ENCODE data around the gene ORC3. TPM values are rescaled to one million over a fixed set of nuclear protein-coding genes. Genes with fewer than 3 reads are reported as not detected.
"Not testable (repeated sequence)": the region's sequence is repeated elsewhere in the genome, so short reads cannot be mapped to it uniquely, and the experiment has no call there.

Gene ORC3
- polyA plus RNA-seq, 3 donors from 2014 or later: 20.3 to 26.7 (median 24.0) TPM

GRCh38 chr6:87710090-87710489 lies 120.2 kb downstream of the ORC3 start:
- peak overlapping the region in 1 of 6 donors; percentile 15 for H3K27ac Mint-ChIP-seq
- H3K9me3 Mint-ChIP-seq: no peaks in the 10 kb centered on the region
- H3K36me3 Mint-ChIP-seq: no peaks in the 10 kb centered on the region
- peaks cover 1 to 6% of the 10 kb centered on the region in 2 donors for H3K4me1 Mint-ChIP-seq
- H3K4me3 Mint-ChIP-seq: no peak overlapping the region
- H3K27me3 Mint-ChIP-seq (ENCODE audit: low read depth in 3 of 3): peaks cover 0 to 5% (median 2%) of the 10 kb centered on the region in 3 donors
- DNase-seq: no peak

GRCh38 chr6:87712713-87713112 lies 122.8 kb downstream of the ORC3 start:
- H3K9me3 Mint-ChIP-seq; H3K27me3 Mint-ChIP-seq (ENCODE audit: low read depth in 3 of 3); H3K4me1 Mint-ChIP-seq; DNase-seq; H3K27ac Mint-ChIP-seq; H3K4me3 Mint-ChIP-seq; H3K36me3 Mint-ChIP-seq: not testable (repeated sequence)

- H3K4me3 Mint-ChIP-seq: no peak overlapping the region
- H3K36me3 Mint-ChIP-seq: no peaks in the 10 kb centered on the region
- peak overlapping the region in 3 of 6 donors; percentile 31 to 75 (median 57) for H3K27ac Mint-ChIP-seq
Measured at GRCh38 chr6:87714093-87714842, 124.3 kb downstream of the ORC3 start.

More at GRCh38 chr6:87714093-87714842, 124.3 kb downstream of the ORC3 start:
- Mint-ChIP-seq H3K27me3 (ENCODE audit: low read depth in 3 of 3) (peaks cover 0 to 3% (median 0%) of the 10 kb centered on the region in 3 donors), H3K9me3 (no peaks in the 10 kb centered on the region), H3K4me1 (peaks cover 11 to 20% of the 10 kb centered on the region in 2 donors)
- DNase-seq: no peak

Other genes with a start within 250 kb of the ORC3 start
- gene C6orf163, start 245.3 kb upstream of the ORC3 start, polyA plus RNA-seq: under 1 TPM in 2 of 3 donors, not detected in 1; 0.20 to 0.42 TPM
- gene CFAP206, start 182.2 kb upstream of the ORC3 start, polyA plus RNA-seq: not detected
- gene SLC35A1, start 117.2 kb upstream of the ORC3 start, polyA plus RNA-seq: 10 to 100 TPM; 29.0 to 55.0 (median 30.0) TPM
- gene RARS2, start 148 bp upstream of the ORC3 start, polyA plus RNA-seq: 10 to 100 TPM; 16.5 to 24.7 (median 22.1) TPM
- gene AKIRIN2, start 112.1 kb downstream of the ORC3 start, polyA plus RNA-seq: 10 to 100 TPM; 35.6 to 53.8 (median 42.0) TPM

All from immature natural killer cell (primary cell).